HepG2 (cell line): Measurements from ENCODE around the gene HCLS1.

Experiments used
- CREB1 ChIP-seq, 2 experiments: fragments of 450-650 bp in 1 of 2; IDR thresholded peaks; 2 replicates each; pipeline ENCODE4 v1.6.1; 2016 to 2017; ENCODE audit warnings: control low read depth in 1 of 2, mild to moderate bottlenecking in 1 of 2, missing compliant biosample characterization in 1 of 2, missing genetic modification characterization in 1 of 2
- ERF ChIP-seq: IDR thresholded peaks from 2 replicates; pipeline ENCODE4 v1.6.1; 2018; ENCODE audit warnings: missing biosample characterization, missing genetic modification reagents
- NFE2 ChIP-seq: sonication (generic); formaldehyde crosslinking; IDR thresholded peaks from 2 replicates; pipeline ENCODE4 v1.4.0; 2020; ENCODE audit warnings: missing genetic modification reagents
- POLR2A ChIP-seq, 2 experiments: IDR thresholded peaks; 2 replicates each; pipeline ENCODE4 v1.6.1; 2011; ENCODE audit warnings: low read depth in 2 of 2, low read length in 2 of 2, mild to moderate bottlenecking in 1 of 2, moderate library complexity in 1 of 2; ENCODE audit not compliant: insufficient read depth in 1 of 2
- SP4 ChIP-seq: sonication (generic); formaldehyde crosslinking; IDR thresholded peaks from 2 replicates; pipeline ENCODE4 v1.8.1; 2023; ENCODE audit warnings: mild to moderate bottlenecking, missing genetic modification reagents
- TFAP4 ChIP-seq: sonication (generic); IDR thresholded peaks from 2 replicates; pipeline ENCODE4 v1.6.1; 2016; ENCODE audit warnings: low read depth, borderline replicate concordance
- ZNF317 ChIP-seq: sonication (generic); formaldehyde crosslinking; IDR thresholded peaks from 2 replicates; pipeline ENCODE4 v1.5.0; 2020; ENCODE audit warnings: mild to moderate bottlenecking, missing genetic modification reagents

- no peak for TF ChIP-seq ZNF317 (CRISPR knock-in tag)
- TF ChIP-seq SP4 = no peak
- no peak for TF ChIP-seq TFAP4
- TF ChIP-seq ERF (CRISPR knock-in tag) = no peak
- TF ChIP-seq NFE2 (CRISPR knock-in tag) = no peak
- TF ChIP-seq CREB1 (IDR thresholded peaks at IDR 0.05) = no peak
- TF ChIP-seq CREB1 (CRISPR knock-in tag; IDR thresholded peaks at IDR 0.05) = no peak
- no peak for TF ChIP-seq POLR2A (IDR thresholded peaks at IDR 0.05; ENCODE audit: insufficient read depth in 1 of 2, low read depth in 2 of 2, low read length in 2 of 2)
Measured at GRCh38 chr3:121621491-121621890, 39.2 kb downstream of the HCLS1 start.
